NCI-H187 (cell line): ENCODE measurements around the gene MESP1.
"Not testable (repeated sequence)": the region's sequence is repeated elsewhere in the genome, so short reads cannot be mapped to it uniquely, and the experiment has no call there.

Source experiments
- DNase-seq, 2 experiments: peaks; one replicate each; lab custom pipeline; 2025; lab: John Stamatoyannopoulos, UW

Gene MESP1

GRCh38 chr15:89750560-89751542, at the start of gene MESP1:
Gene MESP1, minus strand, starts transcription at chr15:89751249. Its CDS starts 18 bp downstream, at chr15:89751231.
- DNase-seq = peak; percentile 80 to 93

GRCh38 chr15:89799918-89800498, 49.0 kb upstream of the MESP1 start:
- DNase-seq = no peak

GRCh38 chr15:89799011-89799911, 48.2 kb upstream of the MESP1 start:
- no peak for DNase-seq

GRCh38 chr15:89797678-89798201, 46.7 kb upstream of the MESP1 start:
- no peak for DNase-seq

- DNase-seq = no peak
These were observed 44.9 kb upstream of the MESP1 start for GRCh38 chr15:89795996-89796395.

GRCh38 chr15:89794627-89795241, 43.7 kb upstream of the MESP1 start:
- no peak for DNase-seq

GRCh38 chr15:89792106-89792805, 41.2 kb upstream of the MESP1 start:
- no peak for DNase-seq

- DNase-seq = no peak
These were observed 39.6 kb upstream of the MESP1 start for GRCh38 chr15:89790661-89791060.

GRCh38 chr15:89790206-89790605, 39.2 kb upstream of the MESP1 start:
- DNase-seq = no peak

- DNase-seq = not testable (repeated sequence)
These were observed 37.5 kb upstream of the MESP1 start for GRCh38 chr15:89788585-89788984.

GRCh38 chr15:89787944-89788343, 36.9 kb upstream of the MESP1 start:
- DNase-seq = no peak

GRCh38 chr15:89785774-89786140, 34.7 kb upstream of the MESP1 start:
- DNase-seq = no peak

- no peak for DNase-seq
These were observed 34.2 kb upstream of the MESP1 start for GRCh38 chr15:89785064-89785773.

- DNase-seq = no peak
These were observed 33.6 kb upstream of the MESP1 start for GRCh38 chr15:89784686-89784960.

- no peak for DNase-seq
These were observed 33.0 kb upstream of the MESP1 start for GRCh38 chr15:89783861-89784685.

- DNase-seq = no peak
These were observed 32.2 kb upstream of the MESP1 start for GRCh38 chr15:89783111-89783860.

GRCh38 chr15:89782619-89782950, 31.5 kb upstream of the MESP1 start:
- not testable (repeated sequence) for DNase-seq

- no peak for DNase-seq
These were observed 31.0 kb upstream of the MESP1 start for GRCh38 chr15:89781891-89782618.
